WTC11 (cell line): ENCODE measurements around the gene FAM131C. TPM values are rescaled to one million over a fixed set of nuclear protein-coding genes. Genes with fewer than 3 reads are reported as not detected.
"Not testable (repeated sequence)": the region's sequence is repeated elsewhere in the genome, so short reads cannot be mapped to it uniquely, and the experiment has no call there.

Experiments
- ATAC-seq: fragments of 200-7000 bp; cut with Tn5 transposase; 2 replicates; pipeline ENCODE4 v1.10.0; 2021; ENCODE audit warnings: mild to moderate bottlenecking, moderate library complexity
- CTCF ChIA-PET: fragments of 300-600 bp; sonication (Branson Sonifier 250); formaldehyde crosslinking; loops from one replicate; lab custom pipeline; 2021; ENCODE audit warnings: antibody characterized with exemption; lab: Charles Lee
- POLR2A ChIA-PET: fragments of 350-600 bp; sonication (Branson Sonifier 250); formaldehyde crosslinking; loops from one replicate; lab custom pipeline; 2021; ENCODE audit warnings: antibody characterized with exemption; lab: Charles Lee
- DNase-seq: peaks from one replicate; pipeline ENCODE4 v3.0.0; 2021; ENCODE audit warnings: low spot score
- H3K27ac Mint-ChIP-seq: 2 replicates; pipeline ENCODE4 v1.8.0; 2021; ENCODE audit warnings: mixed read lengths
- H3K27me3 Mint-ChIP-seq: 2 replicates; pipeline ENCODE4 v1.8.0; 2021; ENCODE audit warnings: low read depth, mild to moderate bottlenecking, moderate library complexity, mixed read lengths
- H3K36me3 Mint-ChIP-seq: 2 replicates; pipeline ENCODE4 v1.8.0; 2021; ENCODE audit warnings: mixed read lengths
- H3K4me1 Mint-ChIP-seq: 2 replicates; pipeline ENCODE4 v1.8.0; 2022; ENCODE audit warnings: mixed read lengths
- H3K4me3 Mint-ChIP-seq: 2 replicates; pipeline ENCODE4 v1.8.0; 2021; ENCODE audit warnings: mild to moderate bottlenecking, moderate library complexity, mixed read lengths
- H3K9me3 Mint-ChIP-seq: 2 replicates; pipeline ENCODE4 v1.8.0; 2021; ENCODE audit warnings: mixed read lengths
- ESRRA ChIP-seq: sonication (generic); formaldehyde crosslinking; IDR thresholded peaks from 2 replicates; pipeline ENCODE4 v1.8.1; 2022; ENCODE audit warnings: mild to moderate bottlenecking, missing genetic modification reagents, borderline replicate concordance
- ETV6 ChIP-seq: sonication (generic); formaldehyde crosslinking; IDR thresholded peaks from 2 replicates; pipeline ENCODE4 v1.8.1; 2022; ENCODE audit warnings: mild to moderate bottlenecking, missing genetic modification reagents
- GABPB1 ChIP-seq: sonication (generic); formaldehyde crosslinking; IDR thresholded peaks from 2 replicates; pipeline ENCODE4 v1.8.1; 2023; ENCODE audit warnings: mild to moderate bottlenecking, missing genetic modification reagents
- NR1H2 ChIP-seq: sonication (generic); formaldehyde crosslinking; IDR thresholded peaks from 2 replicates; pipeline ENCODE4 v1.9.0; 2021; ENCODE audit warnings: mild to moderate bottlenecking, moderate library complexity, missing genetic modification reagents
- SMAD3 ChIP-seq: sonication (generic); formaldehyde crosslinking; IDR thresholded peaks from 2 replicates; pipeline ENCODE4 v1.8.0; 2022; ENCODE audit warnings: missing genetic modification reagents, mild to moderate bottlenecking, borderline replicate concordance
- SP1 ChIP-seq: sonication (generic); formaldehyde crosslinking; conservative IDR thresholded peaks from 2 replicates; pipeline ENCODE4 v1.8.1; 2022; ENCODE audit warnings: missing genetic modification reagents
- ZNF219 ChIP-seq: sonication (generic); formaldehyde crosslinking; IDR thresholded peaks from 2 replicates; pipeline ENCODE4 v1.8.0; 2023; ENCODE audit warnings: missing genetic modification reagents, mild to moderate bottlenecking, borderline replicate concordance
- total RNA-seq: library from RNA; stranded (reverse); gene quantifications from 3 replicates; pipeline ENCODE4 v1.2.3, GENCODE V29; 2021
- TF ChIP-seq, protein P1 (sequence below): sonication (generic); formaldehyde crosslinking; IDR thresholded peaks from 2 replicates; pipeline ENCODE4 v1.8.0; 2023; ENCODE audit warnings: mild to moderate bottlenecking, missing genetic modification reagents
- TF ChIP-seq, protein P2 (sequence below): fragments of 200-600 bp; IDR thresholded peaks from 2 replicates; pipeline ENCODE4 v1.8.0; 2022; ENCODE audit warnings: antibody characterized with exemption
- TF ChIP-seq, protein P3 (sequence below): sonication (generic); formaldehyde crosslinking; IDR thresholded peaks from 2 replicates; pipeline ENCODE4 v1.8.1; 2023; ENCODE audit warnings: mild to moderate bottlenecking, moderate library complexity, missing genetic modification reagents

FAM131C gene
- total RNA-seq, 1 experiment from 2014 or later = 1.4 TPM

DNA sequence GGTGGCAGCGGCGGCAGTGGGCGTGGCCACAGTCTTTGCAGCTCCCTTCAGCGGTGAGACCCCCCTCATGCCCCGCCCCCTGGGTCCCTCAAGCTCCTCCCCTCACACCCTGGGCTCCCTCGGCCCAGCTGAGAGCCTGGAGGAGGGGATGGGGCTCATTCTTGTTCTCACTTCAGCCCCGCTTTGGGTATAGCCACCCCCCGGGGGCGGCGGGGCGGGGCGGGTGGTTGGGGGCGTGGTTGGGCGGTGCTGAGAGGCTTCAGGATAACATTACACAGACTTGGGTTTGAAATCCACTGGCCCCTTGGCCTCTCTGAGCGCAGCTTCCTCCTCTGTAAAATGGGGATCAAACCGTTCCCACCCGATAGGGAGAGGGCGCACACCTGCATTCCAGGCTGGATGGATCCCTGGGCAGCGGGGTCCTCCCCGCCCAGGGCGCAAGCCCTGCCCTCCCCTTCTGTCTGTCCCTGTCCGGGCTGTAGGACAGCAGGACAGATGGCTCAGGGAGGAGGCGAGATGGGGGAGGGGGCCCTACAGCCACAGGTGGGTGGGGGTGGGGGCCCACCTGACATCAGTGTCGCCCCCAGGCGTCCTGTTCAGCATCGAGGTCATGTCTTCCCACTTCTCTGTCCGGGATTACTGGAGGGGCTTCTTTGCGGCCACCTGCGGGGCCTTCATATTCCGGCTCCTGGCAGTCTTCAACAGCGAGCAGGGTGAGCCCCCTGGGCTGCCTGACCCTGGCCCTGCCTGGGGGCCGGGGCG is 46.5 kb downstream of the FAM131C start:
- H3K27me3 Mint-ChIP-seq = peaks cover 41% of the 10 kb centered on the region
- no peaks in the 10 kb centered on the region for H3K36me3 Mint-ChIP-seq
- no peak overlapping the region for H3K27ac Mint-ChIP-seq
- peak overlapping the region; percentile 66 for H3K4me3 Mint-ChIP-seq
- DNase-seq (peak; percentile 98), ATAC-seq (peak; percentile 96)
- POLR2A ChIA-PET = interaction anchor here (0.6 to 1.2 kb wide), 4 partner anchors 9 to 136 kb away, joined by 3 to 6 read pairs (median 4); partner anchors contain the start of genes EPHA2 and HSPB7
- peaks cover 16% of the 10 kb centered on the region for H3K4me1 Mint-ChIP-seq
- no peak for TF ChIP-seq ETV6
- no peak for TF ChIP-seq ESRRA (CRISPR knock-in tag)
- TF ChIP-seq SP1 (CRISPR knock-in tag) = peak; percentile 52
- no peaks in the 10 kb centered on the region for H3K9me3 Mint-ChIP-seq
- CTCF ChIA-PET = interaction anchor here (0.8 to 2.5 kb wide), 15 partner anchors 10 to 235 kb away, joined by 3 to 18 read pairs (median 6); partner anchors contain the start of genes HSPB7 and ZBTB17

DNA sequence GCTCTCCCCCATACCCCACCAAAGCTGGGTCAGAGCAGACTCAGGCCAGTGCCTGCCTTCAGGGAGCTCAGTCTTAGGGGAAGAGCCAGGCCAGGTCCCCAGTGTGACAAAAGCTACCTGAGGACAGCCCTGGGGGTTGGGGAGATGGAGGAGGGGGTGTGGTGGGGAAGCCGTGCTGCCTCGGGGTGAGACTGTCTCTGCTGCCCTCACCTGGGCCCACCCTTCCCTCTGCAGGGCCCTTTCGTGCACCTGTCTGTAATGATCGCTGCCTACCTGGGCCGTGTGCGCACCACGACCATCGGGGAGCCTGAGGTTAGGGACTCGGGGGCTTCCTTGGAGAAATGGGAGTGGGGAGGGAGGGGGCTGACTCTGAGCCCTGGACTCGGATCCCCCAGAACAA is 47.1 kb downstream of the FAM131C start:
- DNase-seq = peak; percentile 63
- Mint-ChIP-seq H3K27me3 (peaks cover 47% of the 10 kb centered on the region), H3K4me1 (peaks cover 20% of the 10 kb centered on the region), H3K4me3 (peak overlapping the region; percentile 66)
- H3K27ac Mint-ChIP-seq, H3K36me3 Mint-ChIP-seq, H3K9me3 Mint-ChIP-seq: not testable (repeated sequence)
- peak; percentile 76 for ATAC-seq
- TF ChIP-seq, protein P1, sequence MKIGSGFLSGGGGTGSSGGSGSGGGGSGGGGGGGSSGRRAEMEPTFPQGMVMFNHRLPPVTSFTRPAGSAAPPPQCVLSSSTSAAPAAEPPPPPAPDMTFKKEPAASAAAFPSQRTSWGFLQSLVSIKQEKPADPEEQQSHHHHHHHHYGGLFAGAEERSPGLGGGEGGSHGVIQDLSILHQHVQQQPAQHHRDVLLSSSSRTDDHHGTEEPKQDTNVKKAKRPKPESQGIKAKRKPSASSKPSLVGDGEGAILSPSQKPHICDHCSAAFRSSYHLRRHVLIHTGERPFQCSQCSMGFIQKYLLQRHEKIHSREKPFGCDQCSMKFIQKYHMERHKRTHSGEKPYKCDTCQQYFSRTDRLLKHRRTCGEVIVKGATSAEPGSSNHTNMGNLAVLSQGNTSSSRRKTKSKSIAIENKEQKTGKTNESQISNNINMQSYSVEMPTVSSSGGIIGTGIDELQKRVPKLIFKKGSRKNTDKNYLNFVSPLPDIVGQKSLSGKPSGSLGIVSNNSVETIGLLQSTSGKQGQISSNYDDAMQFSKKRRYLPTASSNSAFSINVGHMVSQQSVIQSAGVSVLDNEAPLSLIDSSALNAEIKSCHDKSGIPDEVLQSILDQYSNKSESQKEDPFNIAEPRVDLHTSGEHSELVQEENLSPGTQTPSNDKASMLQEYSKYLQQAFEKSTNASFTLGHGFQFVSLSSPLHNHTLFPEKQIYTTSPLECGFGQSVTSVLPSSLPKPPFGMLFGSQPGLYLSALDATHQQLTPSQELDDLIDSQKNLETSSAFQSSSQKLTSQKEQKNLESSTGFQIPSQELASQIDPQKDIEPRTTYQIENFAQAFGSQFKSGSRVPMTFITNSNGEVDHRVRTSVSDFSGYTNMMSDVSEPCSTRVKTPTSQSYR (CRISPR knock-in tag) = 0 out of 2 replicates have a peak, but pooled peaks have one; percentile 40
- ChIA-PET POLR2A (interaction anchor here (0.6 to 1.2 kb wide), 4 partner anchors 9 to 136 kb away, joined by 3 to 6 read pairs (median 4); partner anchors contain the start of genes EPHA2 and HSPB7), CTCF (interaction anchor here (0.8 to 2.5 kb wide), 16 partner anchors 9 to 234 kb away, joined by 3 to 18 read pairs (median 6); partner anchors contain the start of genes HSPB7 and ZBTB17)

DNA sequence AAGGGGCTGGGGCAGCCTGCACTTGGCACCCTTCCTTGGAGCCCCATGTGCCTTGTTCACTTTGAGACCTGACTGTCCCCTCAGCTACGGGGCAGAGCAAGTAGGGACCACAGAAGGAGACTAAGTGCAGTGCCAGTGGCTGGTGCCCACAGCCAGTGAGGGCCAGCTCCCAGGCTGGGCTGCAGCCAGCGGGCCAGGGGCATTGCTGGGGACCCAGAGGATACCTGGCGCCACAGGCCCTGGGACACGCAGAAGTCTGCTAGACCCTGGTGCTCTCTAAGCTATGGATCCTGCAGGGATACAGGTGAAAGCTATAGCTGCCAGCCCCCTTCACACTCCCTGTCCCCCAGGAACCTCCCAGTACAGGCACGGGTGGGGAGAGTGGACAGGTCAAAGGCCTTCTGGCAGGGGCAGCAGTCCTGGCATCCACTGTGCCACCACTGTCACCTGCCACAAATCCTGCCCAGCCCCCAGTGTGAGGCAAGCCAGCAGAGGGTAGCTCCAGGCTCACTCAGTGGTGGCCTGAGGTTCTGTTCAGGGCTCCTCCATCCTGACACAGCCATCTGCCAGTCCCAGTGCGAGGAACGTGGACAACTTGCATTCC is 50.3 kb downstream of the FAM131C start:
- TF ChIP-seq, protein P2, sequence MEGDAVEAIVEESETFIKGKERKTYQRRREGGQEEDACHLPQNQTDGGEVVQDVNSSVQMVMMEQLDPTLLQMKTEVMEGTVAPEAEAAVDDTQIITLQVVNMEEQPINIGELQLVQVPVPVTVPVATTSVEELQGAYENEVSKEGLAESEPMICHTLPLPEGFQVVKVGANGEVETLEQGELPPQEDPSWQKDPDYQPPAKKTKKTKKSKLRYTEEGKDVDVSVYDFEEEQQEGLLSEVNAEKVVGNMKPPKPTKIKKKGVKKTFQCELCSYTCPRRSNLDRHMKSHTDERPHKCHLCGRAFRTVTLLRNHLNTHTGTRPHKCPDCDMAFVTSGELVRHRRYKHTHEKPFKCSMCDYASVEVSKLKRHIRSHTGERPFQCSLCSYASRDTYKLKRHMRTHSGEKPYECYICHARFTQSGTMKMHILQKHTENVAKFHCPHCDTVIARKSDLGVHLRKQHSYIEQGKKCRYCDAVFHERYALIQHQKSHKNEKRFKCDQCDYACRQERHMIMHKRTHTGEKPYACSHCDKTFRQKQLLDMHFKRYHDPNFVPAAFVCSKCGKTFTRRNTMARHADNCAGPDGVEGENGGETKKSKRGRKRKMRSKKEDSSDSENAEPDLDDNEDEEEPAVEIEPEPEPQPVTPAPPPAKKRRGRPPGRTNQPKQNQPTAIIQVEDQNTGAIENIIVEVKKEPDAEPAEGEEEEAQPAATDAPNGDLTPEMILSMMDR = no peak
- TF ChIP-seq GABPB1 (CRISPR knock-in tag) (no peak), SMAD3 (CRISPR knock-in tag) (no peak), NR1H2 (CRISPR knock-in tag) (no peak), ETV6 (no peak), ZNF219 (CRISPR knock-in tag) (no peak)
- TF ChIP-seq, protein P3, sequence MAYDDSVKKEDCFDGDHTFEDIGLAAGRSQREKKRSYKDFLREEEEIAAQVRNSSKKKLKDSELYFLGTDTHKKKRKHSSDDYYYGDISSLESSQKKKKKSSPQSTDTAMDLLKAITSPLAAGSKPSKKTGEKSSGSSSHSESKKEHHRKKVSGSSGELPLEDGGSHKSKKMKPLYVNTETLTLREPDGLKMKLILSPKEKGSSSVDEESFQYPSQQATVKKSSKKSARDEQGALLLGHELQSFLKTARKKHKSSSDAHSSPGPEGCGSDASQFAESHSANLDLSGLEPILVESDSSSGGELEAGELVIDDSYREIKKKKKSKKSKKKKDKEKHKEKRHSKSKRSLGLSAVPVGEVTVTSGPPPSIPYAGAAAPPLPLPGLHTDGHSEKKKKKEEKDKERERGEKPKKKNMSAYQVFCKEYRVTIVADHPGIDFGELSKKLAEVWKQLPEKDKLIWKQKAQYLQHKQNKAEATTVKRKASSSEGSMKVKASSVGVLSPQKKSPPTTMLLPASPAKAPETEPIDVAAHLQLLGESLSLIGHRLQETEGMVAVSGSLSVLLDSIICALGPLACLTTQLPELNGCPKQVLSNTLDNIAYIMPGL (CRISPR knock-in tag) = no peak
- peaks cover 30% of the 10 kb centered on the region for H3K4me1 Mint-ChIP-seq
- H3K27ac Mint-ChIP-seq = no peak overlapping the region
- ChIA-PET CTCF (interaction anchor here (0.7 kb wide), 1 partner anchor 48 kb away, joined by 3 read pairs; no protein-coding TSS in a partner anchor), POLR2A (interaction anchor here (0.6 kb wide), 2 partner anchors 260 to 296 kb away, joined by 3 to 7 read pairs; no protein-coding TSS in a partner anchor)
- DNase-seq = no peak
- ATAC-seq = no peak
- H3K36me3 Mint-ChIP-seq = no peaks in the 10 kb centered on the region
- H3K4me3 Mint-ChIP-seq = no peak overlapping the region
- H3K27me3 Mint-ChIP-seq = peaks cover 58% of the 10 kb centered on the region
- no peaks in the 10 kb centered on the region for H3K9me3 Mint-ChIP-seq
